H1 (cell line): ENCODE data around the gene VEPH1. TPM values are rescaled to one million over a fixed set of nuclear protein-coding genes. Genes with fewer than 3 reads are reported as not detected.

ENCODE experiments used
- CTCF ChIA-PET: fragments of 300-600 bp; sonication (Branson Sonifier 250); formaldehyde crosslinking; loops from one replicate; lab custom pipeline; 2021; ENCODE audit not compliant: partially characterized antibody; lab: Charles Lee
- POLR2A ChIA-PET: fragments of 300-600 bp; sonication (Branson Sonifier 250); formaldehyde crosslinking; loops from one replicate; lab custom pipeline; 2021; ENCODE audit warnings: inconsistent platforms; ENCODE audit not compliant: partially characterized antibody; lab: Charles Lee
- DNase-seq, 2 experiments: peaks; one replicate each; pipeline versions ENCODE4 v3.0.0 to v3.0.0-alpha.2; 2010 to 2022; ENCODE audit warnings: low spot score in 2 of 2, low read depth in 1 of 2, mixed read lengths in 1 of 2
- FAIRE-seq: peaks from 2 replicates; lab custom pipeline; 2011; peaks lifted over from hg19 to GRCh38; lab: Jason Lieb, UNC
- H2AFZ ChIP-seq: 2 replicates; pipeline ENCODE4 v1.8.1; 2012; ENCODE audit warnings: low read length, inconsistent platforms
- H2AK5ac ChIP-seq: 2 replicates; pipeline ENCODE4 v1.6.1; 2013; ENCODE audit warnings: low read depth, low read length
- H2BK120ac ChIP-seq: replicated peaks from 2 replicates; pipeline ENCODE3; 2013; ENCODE audit warnings: low read depth, low read length, inconsistent platforms
- H2BK12ac ChIP-seq: 2 replicates; pipeline ENCODE4 v1.6.1; 2013; ENCODE audit warnings: low read depth, low read length
- H2BK15ac ChIP-seq: 2 replicates; pipeline ENCODE4 v1.6.1; 2013; ENCODE audit warnings: low read length
- H2BK20ac ChIP-seq: 2 replicates; pipeline ENCODE4 v1.6.1; 2013; ENCODE audit warnings: low read length
- H2BK5ac ChIP-seq: 2 replicates; pipeline ENCODE4 v1.6.1; 2013; ENCODE audit warnings: low read depth, low read length
- H3K14ac ChIP-seq: 2 replicates; pipeline ENCODE4 v1.6.1; 2013; ENCODE audit warnings: inconsistent platforms; ENCODE audit not compliant: insufficient read length
- H3K18ac ChIP-seq: 2 replicates; pipeline ENCODE4 v1.6.1; 2013; ENCODE audit warnings: low read length; ENCODE audit errors: extremely low read depth
- H3K23ac ChIP-seq: 2 replicates; pipeline ENCODE4 v1.6.1; 2013; ENCODE audit warnings: inconsistent platforms; ENCODE audit not compliant: insufficient read length
- H3K23me2 ChIP-seq: 2 replicates; pipeline ENCODE4 v1.6.1; 2013; ENCODE audit warnings: low read depth, low read length
- H3K27ac ChIP-seq: 2 replicates; pipeline ENCODE4 v1.6.1; 2011; ENCODE audit warnings: low read depth, low read length, inconsistent platforms
- H3K27me3 ChIP-seq, 4 experiments: replicated peaks in 1 of 4; 1 replicate in 1 of 4; 2 replicates in 3 of 4; pipeline versions ENCODE4 v1.6.1 to v1.8.1; 2011 to 2013; ENCODE audit warnings: low read length in 3 of 4, mild to moderate bottlenecking in 3 of 4, inconsistent platforms in 2 of 4, mixed read lengths in 2 of 4, moderate library complexity in 1 of 4; ENCODE audit not compliant: control insufficient read depth in 3 of 4, insufficient read depth in 3 of 4; ENCODE audit errors: extremely low read depth in 1 of 4
- H3K36me3 ChIP-seq, 4 experiments: 2 replicates each; pipeline versions ENCODE4 v1.6.1 to v1.8.1; 2011 to 2013; ENCODE audit warnings: mild to moderate bottlenecking in 4 of 4, low read length in 3 of 4, moderate library complexity in 2 of 4, control low read depth in 1 of 4, inconsistent platforms in 1 of 4; ENCODE audit not compliant: insufficient read depth in 4 of 4, control insufficient read depth in 2 of 4
- H3K4ac ChIP-seq: replicated peaks from 2 replicates; pipeline ENCODE3; 2013; ENCODE audit warnings: low read length, low read depth, mixed read lengths, inconsistent platforms; ENCODE audit not compliant: insufficient read length
- H3K4me1 ChIP-seq, 4 experiments: replicated peaks in 1 of 4; 1 replicate in 1 of 4; 2 replicates in 3 of 4; pipeline versions ENCODE4 v1.6.1 to v1.8.1; 2011 to 2013; ENCODE audit warnings: low read length in 3 of 4, inconsistent platforms in 2 of 4, mixed read lengths in 1 of 4; ENCODE audit not compliant: insufficient read depth in 4 of 4, control insufficient read depth in 3 of 4
- H3K4me2 ChIP-seq, 2 experiments: 2 replicates each; pipeline versions ENCODE4 v1.6.1 to v1.8.1; 2011 to 2013; ENCODE audit warnings: low read depth in 2 of 2, low read length in 2 of 2, control low read depth in 1 of 2, inconsistent platforms in 1 of 2, mild to moderate bottlenecking in 1 of 2; ENCODE audit not compliant: insufficient read depth in 1 of 2
- H3K4me3 ChIP-seq, 4 experiments: fragments of 200-600, 300-600 bp in 1 of 4; sonication (generic), shearing (Covaris generic), sonication (Bioruptor Twin) in 1 of 4; 2 replicates each; pipeline versions ENCODE4 v1.5.1 to v1.8.1; 2011 to 2016; ENCODE audit warnings: low read length in 4 of 4, low read depth in 3 of 4, control low read depth in 2 of 4, inconsistent platforms in 2 of 4, mild to moderate bottlenecking in 2 of 4, mixed read lengths in 1 of 4, moderate library complexity in 1 of 4; ENCODE audit not compliant: insufficient read depth in 2 of 4; ENCODE audit errors: extremely low read depth in 1 of 4
- H3K56ac ChIP-seq: replicated peaks from 2 replicates; pipeline ENCODE3; 2013; ENCODE audit warnings: low read depth, mild to moderate bottlenecking, mixed read lengths, low read length, inconsistent platforms; ENCODE audit not compliant: insufficient read length
- H3K79me1 ChIP-seq: 2 replicates; pipeline ENCODE4 v1.6.1; 2013; ENCODE audit warnings: low read depth, low read length, control low read depth
- H3K79me2 ChIP-seq, 2 experiments: 2 replicates each; pipeline versions ENCODE4 v1.6.1 to v1.8.1; 2012 to 2013; ENCODE audit warnings: low read length in 2 of 2, mild to moderate bottlenecking in 2 of 2, inconsistent platforms in 1 of 2; ENCODE audit not compliant: insufficient read depth in 2 of 2, control insufficient read depth in 1 of 2
- H3K9ac ChIP-seq, 4 experiments: replicated peaks in 1 of 4; 1 replicate in 1 of 4; 2 replicates in 3 of 4; pipeline versions ENCODE4 v1.6.1 to v1.8.1; 2011 to 2013; ENCODE audit warnings: low read depth in 3 of 4, low read length in 3 of 4, control low read depth in 2 of 4, mild to moderate bottlenecking in 2 of 4, moderate library complexity in 2 of 4, inconsistent platforms in 1 of 4; ENCODE audit errors: extremely low read depth in 1 of 4
- H3K9me3 ChIP-seq, 2 experiments: 2 replicates each; pipeline versions ENCODE4 v1.6.1 to v1.8.1; 2012 to 2013; ENCODE audit warnings: mild to moderate bottlenecking in 2 of 2, moderate library complexity in 2 of 2, control low read depth in 1 of 2, inconsistent platforms in 1 of 2, low read depth in 1 of 2, low read length in 1 of 2, mixed read lengths in 1 of 2; ENCODE audit not compliant: insufficient read depth in 2 of 2
- H4K20me1 ChIP-seq, 2 experiments: replicated peaks in 1 of 2; 2 replicates each; pipeline versions ENCODE3 to v1.8.1; 2011 to 2013; ENCODE audit warnings: inconsistent platforms in 2 of 2, low read length in 2 of 2, mild to moderate bottlenecking in 1 of 2; ENCODE audit not compliant: insufficient read depth in 2 of 2, control insufficient read depth in 1 of 2
- H4K5ac ChIP-seq: 2 replicates; pipeline ENCODE4 v1.6.1; 2013; ENCODE audit warnings: low read length, low read depth, mixed read lengths, inconsistent platforms; ENCODE audit not compliant: insufficient read length
- H4K8ac ChIP-seq: 2 replicates; pipeline ENCODE4 v1.8.0; 2013; ENCODE audit warnings: mild to moderate bottlenecking, moderate library complexity, low read length, inconsistent platforms; ENCODE audit not compliant: insufficient read depth; ENCODE audit errors: extremely low read depth
- H4K91ac ChIP-seq: replicated peaks from 2 replicates; pipeline ENCODE3; 2013; ENCODE audit warnings: low read length, mixed read lengths, inconsistent platforms; ENCODE audit not compliant: insufficient read length
- GABPA ChIP-seq: IDR thresholded peaks from 2 replicates; pipeline ENCODE4 v1.6.1; 2011; ENCODE audit warnings: mild to moderate bottlenecking, low read length, moderate library complexity, borderline replicate concordance; ENCODE audit not compliant: insufficient read depth
- POLR2AphosphoS5 ChIP-seq: IDR thresholded peaks from 2 replicates; pipeline ENCODE4 v1.6.1; 2011; ENCODE audit warnings: low read depth, low read length
- SP2 ChIP-seq: IDR thresholded peaks from 2 replicates; pipeline ENCODE4 v1.6.1; 2012; ENCODE audit warnings: mild to moderate bottlenecking, low read length, inconsistent platforms
- WGBS, 2 experiments: shearing (Covaris generic) in 1 of 2; methylation state at CpG; one replicate each; pipeline versions ENCODE4 v1.1.6 to v1.1.7; 2013 to 2015; ENCODE audit warnings: low lambda C conversion rate in 2 of 2, mixed read lengths in 2 of 2, inconsistent platforms in 1 of 2, low coverage in 1 of 2, missing lambda C conversion rate in 1 of 2; ENCODE audit not compliant: insufficient replicate concordance in 2 of 2, insufficient coverage in 1 of 2, insufficient read length in 1 of 2; ENCODE audit errors: extremely low coverage in 1 of 2, missing lambda C conversion rate in 1 of 2; 5-methylcytosine and 5-hydroxymethylcytosine counted together
- polyA plus RNA-seq, 7 experiments: library from polyadenylated mRNA; depleted of rRNA in 3 of 7; stranded (reverse) in 5 of 7; unstranded in 2 of 7; fragments of >200 nt in 5 of 7; fragments of 200-250 nt in 2 of 7; gene quantifications; 1 replicate in 5 of 7; 2 replicates in 1 of 7; 4 replicates in 1 of 7; pipeline versions ENCODE4 v1.2.1 to v1.2.3, GENCODE V29; 2011 to 2013; ENCODE audit warnings: missing spikeins in 2 of 7, mixed read lengths in 2 of 7
- total RNA-seq: library from RNA; stranded (reverse); fragmentation: NEBNext Ultra II Directional; extraction: Animal tissue kit (Norgen Biotek cat#: 25700); gene quantifications from 2 replicates; pipeline ENCODE4 v1.2.1, GENCODE V29; 2021
- TF ChIP-seq, protein P1 (sequence below): IDR thresholded peaks from 2 replicates; pipeline ENCODE4 v1.6.1; 2011; ENCODE audit warnings: low read depth, mild to moderate bottlenecking, low read length; ENCODE audit not compliant: insufficient read depth

VEPH1 gene
- total and polyA plus RNA-seq, 2 of the 8 experiments (the other 6 are each of a cell fraction or from before 2014, with no cell fraction given) = 12.0 to 18.3 TPM

- H3K27ac ChIP-seq = no peak overlapping the region
Observed at GRCh38 chr3:157306502-157306901, 196.7 kb downstream of the VEPH1 start.

More at GRCh38 chr3:157306502-157306901, 196.7 kb downstream of the VEPH1 start:
- TF ChIP-seq, protein P1, sequence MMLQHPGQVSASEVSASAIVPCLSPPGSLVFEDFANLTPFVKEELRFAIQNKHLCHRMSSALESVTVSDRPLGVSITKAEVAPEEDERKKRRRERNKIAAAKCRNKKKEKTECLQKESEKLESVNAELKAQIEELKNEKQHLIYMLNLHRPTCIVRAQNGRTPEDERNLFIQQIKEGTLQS = no peak
- TF ChIP-seq POLR2AphosphoS5 (no peak), GABPA (no peak), SP2 (no peak)
- Histone ChIP-seq H3K56ac (no peak overlapping the region), H3K79me2 (no peaks in the 10 kb centered on the region), H3K9ac (no peak overlapping the region), H2AK5ac (no peak overlapping the region), H2BK20ac (no peak overlapping the region), H3K79me1 (no peaks in the 10 kb centered on the region), H3K27me3 (no peaks in the 10 kb centered on the region), H2BK5ac (no peak overlapping the region), H3K9me3 (no peaks in the 10 kb centered on the region), H3K14ac (no peak overlapping the region), H3K18ac (no peak overlapping the region), H2BK12ac (no peak overlapping the region), H2BK15ac (no peak overlapping the region), H3K23me2 (no peaks in the 10 kb centered on the region), H4K8ac (no peak overlapping the region), H4K20me1 (no peaks in the 10 kb centered on the region), H2AFZ (no peak overlapping the region), H3K4me1 (no peaks in the 10 kb centered on the region), H3K4me2 (no peak overlapping the region), H3K4ac (no peak overlapping the region), H3K23ac (no peak overlapping the region), H3K4me3 (no peak overlapping the region), H2BK120ac (no peak overlapping the region), H4K5ac (no peak overlapping the region), H4K91ac (no peak overlapping the region), H3K36me3 (no peaks in the 10 kb centered on the region)
- ChIA-PET POLR2A (no interaction called here), CTCF (interaction anchor here (0.5 to 2.0 kb wide), 3 partner anchors 13 to 1338 kb away, joined by 3 to 6 read pairs (median 3); partner anchors contain the start of gene GFM1)
- DNase-seq (no peak), FAIRE-seq (no peak)
- 78% methylated on average over 2 of the region's 2 CpGs; no CpG with 5 or more reads in 1 of the 2 experiments for WGBS, 2 experiments
